ENCODE measurements around the gene RMND1.
"Not testable (repeated sequence)": the region's sequence is repeated elsewhere in the genome, so short reads cannot be mapped to it uniquely, and the experiment has no call there.

RMND1 gene

GRCh38 chr6:151451950-151452749, at the start of gene RMND1:
RMND1 (minus strand) TSS chr6:151452126; CDS start chr6:151445811, 6,315 bp downstream.
- peak within 1 kb of the TSS; percentile 89 for H3K4me3 ChIP-seq (ENCODE audit: low read depth, low read length)

GRCh38 chr6:151499551-151499950, 47.6 kb upstream of the RMND1 start:
- no peak overlapping the region for H3K4me3 ChIP-seq (ENCODE audit: low read depth, low read length)

GRCh38 chr6:151498327-151498726, 46.4 kb upstream of the RMND1 start:
- H3K4me3 ChIP-seq (ENCODE audit: low read depth, low read length) = no peak overlapping the region

- H3K4me3 ChIP-seq (ENCODE audit: low read depth, low read length) = no peak overlapping the region
Measured at GRCh38 chr6:151497905-151498304, 46.0 kb upstream of the RMND1 start.

- H3K4me3 ChIP-seq (ENCODE audit: low read depth, low read length) = no peak overlapping the region
Measured at GRCh38 chr6:151495380-151495779, 43.5 kb upstream of the RMND1 start.

GRCh38 chr6:151494936-151495320, 43.0 kb upstream of the RMND1 start:
- H3K4me3 ChIP-seq (ENCODE audit: low read depth, low read length) = peak overlapping the region; percentile 72

- peak overlapping the region; percentile 72 for H3K4me3 ChIP-seq (ENCODE audit: low read depth, low read length)
Measured at GRCh38 chr6:151494235-151494935, 42.5 kb upstream of the RMND1 start.

GRCh38 chr6:151493804-151494234, 41.9 kb upstream of the RMND1 start, which contains the start of gene CCDC170:
CCDC170 (plus strand) TSS chr6:151494017; CDS start chr6:151494129, 112 bp downstream.
- peak within 1 kb of the TSS; percentile 72 for H3K4me3 ChIP-seq (ENCODE audit: low read depth, low read length)

- H3K4me3 ChIP-seq (ENCODE audit: low read depth, low read length) = peak overlapping the region; percentile 72
Measured at GRCh38 chr6:151493161-151493803, 41.4 kb upstream of the RMND1 start.

GRCh38 chr6:151490996-151491395, 39.1 kb upstream of the RMND1 start:
- no peak overlapping the region for H3K4me3 ChIP-seq (ENCODE audit: low read depth, low read length)

GRCh38 chr6:151488226-151488625, 36.3 kb upstream of the RMND1 start:
- no peak overlapping the region for H3K4me3 ChIP-seq (ENCODE audit: low read depth, low read length)

- H3K4me3 ChIP-seq (ENCODE audit: low read depth, low read length) = no peak overlapping the region
Measured at GRCh38 chr6:151483994-151484393, 32.1 kb upstream of the RMND1 start.

GRCh38 chr6:151482290-151482689, 30.4 kb upstream of the RMND1 start:
- no peak overlapping the region for H3K4me3 ChIP-seq (ENCODE audit: low read depth, low read length)

- no peak overlapping the region for H3K4me3 ChIP-seq (ENCODE audit: low read depth, low read length)
Measured at GRCh38 chr6:151481786-151482185, 29.9 kb upstream of the RMND1 start.

GRCh38 chr6:151478670-151479069, 26.7 kb upstream of the RMND1 start:
- no peak overlapping the region for H3K4me3 ChIP-seq (ENCODE audit: low read depth, low read length)

- no peak overlapping the region for H3K4me3 ChIP-seq (ENCODE audit: low read depth, low read length)
Measured at GRCh38 chr6:151477726-151478125, 25.8 kb upstream of the RMND1 start.

GRCh38 chr6:151475653-151476523, 24.0 kb upstream of the RMND1 start:
- no peak overlapping the region for H3K4me3 ChIP-seq (ENCODE audit: low read depth, low read length)

GRCh38 chr6:151464702-151465101, 12.8 kb upstream of the RMND1 start:
- H3K4me3 ChIP-seq (ENCODE audit: low read depth, low read length) = no peak overlapping the region

GRCh38 chr6:151461673-151462072, 9.7 kb upstream of the RMND1 start:
- H3K4me3 ChIP-seq (ENCODE audit: low read depth, low read length) = no peak overlapping the region

GRCh38 chr6:151455751-151456398, 3.9 kb upstream of the RMND1 start:
- H3K4me3 ChIP-seq (ENCODE audit: low read depth, low read length) = not testable (repeated sequence)
